ENCODE results near the gene DIP2C. TPM values are rescaled to one million over a fixed set of nuclear protein-coding genes. Genes with fewer than 3 reads are reported as not detected.

Gene DIP2C
- total RNA-seq, 1 experiment from 2014 or later = 8.1 TPM

DNA sequence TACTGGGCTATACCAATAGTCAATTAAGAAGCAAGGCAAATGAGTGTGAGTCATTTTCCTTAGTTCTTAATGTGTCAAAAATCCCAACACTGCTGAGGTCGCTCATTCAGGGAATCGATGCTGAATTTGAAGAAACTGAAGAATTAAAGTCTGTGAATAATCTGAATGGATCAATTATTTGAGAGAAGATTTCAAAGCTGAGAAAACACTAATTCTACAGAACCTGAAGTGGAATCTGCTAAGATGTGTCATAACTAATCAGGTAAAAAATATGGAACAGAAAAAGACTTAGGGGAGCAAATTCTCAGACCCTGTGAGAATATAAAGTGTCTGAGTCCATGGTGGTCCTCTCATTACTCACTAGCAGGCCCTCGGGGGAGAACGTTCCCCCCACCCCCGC, 125.6 kb downstream of the DIP2C start:
- in situ Hi-C loops (cut with HindIII; ENCODE audit: low pct_unique_long_range_greater_than_20kb, low sequenced_read_pairs) = no loop called here
- no peak for DNase-seq (ENCODE audit: low read depth, low spot score)

DNA sequence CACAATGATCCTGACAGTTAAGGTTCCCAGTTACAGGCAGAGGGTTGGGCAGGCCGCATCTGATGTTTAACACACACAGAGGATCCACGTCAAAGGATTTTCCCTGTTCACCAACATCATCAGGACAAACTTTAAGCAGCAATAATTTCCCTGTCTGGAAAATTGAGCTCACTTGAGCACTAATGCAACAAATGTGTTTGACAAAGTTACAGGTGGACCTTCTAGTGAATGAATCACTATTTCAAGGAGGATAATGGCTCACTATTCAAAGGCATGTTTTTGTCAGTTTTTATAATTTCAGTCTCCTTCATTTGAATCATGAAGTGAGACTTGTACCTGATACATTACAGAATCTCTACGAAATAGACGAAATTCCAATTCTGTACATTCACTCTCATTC, 127.3 kb downstream of the DIP2C start:
- no peak for DNase-seq (ENCODE audit: low read depth, low spot score)
- in situ Hi-C loops (cut with HindIII; ENCODE audit: low pct_unique_long_range_greater_than_20kb, low sequenced_read_pairs) = no loop called here

DNA sequence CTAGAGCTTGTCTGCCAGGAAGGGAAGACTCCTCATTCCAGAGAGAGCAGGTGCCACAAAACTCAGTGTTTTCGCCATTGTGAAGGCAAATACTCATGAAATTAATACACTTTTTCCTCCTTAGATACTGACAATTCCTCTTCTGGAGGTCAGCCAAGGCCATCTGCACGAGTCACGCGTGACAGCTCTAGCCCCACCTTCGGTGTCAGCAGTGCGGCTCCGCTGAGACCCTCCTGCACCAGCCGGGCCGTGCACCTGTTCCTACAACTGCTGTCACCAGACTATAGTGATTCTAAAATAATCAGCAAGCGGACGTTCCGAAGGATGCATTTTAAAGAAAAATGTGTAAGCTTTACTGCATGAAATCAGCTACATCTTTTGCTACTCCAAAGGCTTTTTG, 127.7 kb downstream of the DIP2C start:
- in situ Hi-C loops (cut with HindIII; ENCODE audit: low pct_unique_long_range_greater_than_20kb, low sequenced_read_pairs) = no loop called here
- no peak for DNase-seq (ENCODE audit: low read depth, low spot score)

DNA sequence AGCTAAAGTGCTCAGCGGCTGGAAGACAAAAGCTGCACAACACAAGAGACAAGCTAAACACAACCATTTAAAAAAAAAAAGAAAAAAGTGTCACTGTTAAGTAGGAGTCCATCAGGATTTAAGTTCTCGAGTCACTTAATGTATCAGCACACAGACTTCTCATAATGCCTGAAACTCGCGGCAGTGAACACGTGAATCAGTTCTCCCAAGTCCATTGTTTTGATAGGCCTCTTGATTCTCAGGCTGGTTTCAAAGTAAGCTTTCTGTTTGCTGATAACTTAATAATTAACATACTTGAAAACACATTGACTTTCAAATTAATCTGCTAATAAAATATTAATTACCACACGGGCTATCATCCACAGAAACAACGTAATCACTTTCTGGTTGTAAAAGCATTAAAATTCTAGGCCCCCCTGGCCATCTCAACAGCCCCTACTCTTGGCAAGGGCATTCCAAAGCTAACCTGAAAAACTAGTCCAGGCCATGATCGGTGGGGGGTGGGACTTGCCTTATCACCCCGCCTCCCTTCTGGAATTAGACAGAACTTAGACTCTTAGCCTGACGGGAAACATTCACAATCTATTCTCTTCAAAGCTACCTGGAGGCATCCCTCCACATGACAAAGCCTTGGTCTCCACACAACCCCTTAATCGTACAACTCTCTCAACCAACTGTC, 129.0 kb downstream of the DIP2C start:
- no peak for DNase-seq (ENCODE audit: low read depth, low spot score)
- in situ Hi-C loops (cut with HindIII; ENCODE audit: low pct_unique_long_range_greater_than_20kb, low sequenced_read_pairs) = no loop called here

DNA sequence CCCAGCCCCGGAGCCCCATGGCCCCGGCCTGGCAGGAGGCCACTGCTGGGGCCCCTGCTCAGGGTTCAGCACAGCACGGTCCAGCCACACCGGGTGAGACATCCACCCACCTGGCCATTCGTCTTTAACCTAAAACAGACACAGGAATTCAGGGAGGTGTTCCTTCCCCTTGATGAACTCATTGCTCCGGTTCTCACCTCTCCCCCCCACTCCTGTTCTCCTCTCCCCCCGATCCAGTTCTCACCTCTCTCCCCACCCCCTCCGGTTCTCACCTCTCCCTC, 129.8 kb downstream of the DIP2C start:
- in situ Hi-C loops (cut with HindIII; ENCODE audit: low pct_unique_long_range_greater_than_20kb, low sequenced_read_pairs) = no loop called here

DNA sequence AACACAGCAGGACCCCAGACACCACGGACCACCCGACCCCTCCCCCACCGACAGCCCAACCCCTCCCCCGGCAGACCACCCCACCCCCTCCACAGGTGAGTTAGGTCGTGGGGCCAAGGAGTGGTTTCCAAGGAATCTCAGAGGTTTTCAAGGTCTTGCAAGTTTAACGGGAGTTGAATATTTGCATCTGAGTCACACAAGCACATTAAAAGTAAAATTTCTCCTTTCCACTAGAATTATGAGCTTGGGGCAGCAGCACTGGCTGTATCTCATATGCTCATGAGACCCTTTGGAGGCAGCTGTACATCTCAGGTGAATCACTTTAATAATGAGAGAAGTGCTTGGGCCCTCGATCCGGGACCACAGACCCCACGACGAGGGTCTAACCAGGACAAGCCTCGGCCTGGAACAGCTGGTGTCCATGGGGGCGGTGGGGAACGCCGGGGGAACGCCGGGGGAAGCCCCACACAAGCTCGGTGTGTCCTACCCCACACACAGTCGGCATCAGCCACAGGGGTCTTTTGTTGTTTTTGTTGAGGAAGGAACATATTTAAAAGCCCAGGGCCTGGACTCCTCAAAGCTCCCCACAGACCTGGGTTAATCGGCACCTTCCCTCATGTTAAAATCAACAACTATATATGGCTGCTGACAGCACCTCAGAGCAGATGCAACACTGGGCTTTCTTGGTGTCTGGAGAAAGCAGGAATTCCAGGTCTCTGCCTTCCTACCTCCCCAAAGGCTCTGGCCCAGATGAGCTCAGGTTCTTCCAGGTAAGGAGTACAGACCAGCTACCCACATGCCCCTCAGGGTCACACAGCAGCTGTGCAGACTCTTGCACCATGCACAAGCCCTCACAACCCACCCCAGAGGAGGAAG, 130.3 kb downstream of the DIP2C start:
- in situ Hi-C loops (cut with HindIII; ENCODE audit: low pct_unique_long_range_greater_than_20kb, low sequenced_read_pairs) = no loop called here
- no peak for DNase-seq (ENCODE audit: low read depth, low spot score)

More for the DNA sequence above, 129.8 kb downstream of the DIP2C start:
- no peak for DNase-seq (ENCODE audit: low read depth, low spot score)

DNA sequence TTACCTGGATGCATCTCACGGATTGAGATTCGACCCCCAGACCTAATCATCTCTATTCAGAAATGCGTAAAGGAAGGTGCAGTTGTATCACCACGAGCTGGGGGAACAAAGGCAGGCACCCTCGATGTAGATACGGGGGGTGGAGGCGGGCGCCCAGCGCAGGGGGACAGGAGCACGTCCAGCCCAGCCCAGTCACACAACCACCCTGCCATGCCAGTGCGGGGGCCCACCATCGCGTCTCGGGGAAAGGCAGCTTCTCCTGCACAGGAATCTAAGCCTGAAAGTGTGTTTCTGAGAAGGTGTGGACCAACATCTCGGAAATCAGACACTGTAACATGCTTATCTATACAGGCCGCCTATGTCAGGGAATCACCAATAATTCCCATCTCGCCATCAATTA, 131.1 kb downstream of the DIP2C start:
- in situ Hi-C loops (cut with HindIII; ENCODE audit: low pct_unique_long_range_greater_than_20kb, low sequenced_read_pairs) = no loop called here
- no peak for DNase-seq (ENCODE audit: low read depth, low spot score)

DNA sequence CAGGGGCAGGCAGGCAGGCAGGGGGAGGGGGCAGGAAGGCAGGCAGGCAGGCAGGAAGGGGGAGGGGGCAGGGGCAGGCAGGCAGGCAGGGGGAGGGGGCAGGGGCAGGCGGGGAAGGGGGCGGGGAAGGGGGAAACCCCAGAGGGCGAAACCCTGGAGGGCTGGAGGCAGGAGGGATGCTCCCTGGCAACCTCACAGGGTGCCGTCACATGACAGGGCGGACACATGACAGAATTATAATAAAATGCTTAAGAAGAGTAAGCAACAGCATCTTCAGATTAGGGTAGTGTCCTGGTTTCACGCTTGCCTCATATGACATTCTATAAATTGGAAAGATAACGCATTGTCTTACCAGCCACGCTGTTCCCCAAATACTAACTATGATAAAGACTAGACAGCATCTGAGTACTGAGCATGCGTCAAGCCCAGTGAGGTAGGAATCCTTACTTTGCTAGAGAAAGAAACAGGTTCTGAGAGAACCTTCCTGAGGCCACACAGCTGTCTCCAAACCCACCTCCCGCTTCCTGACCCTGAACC, 131.6 kb downstream of the DIP2C start:
- in situ Hi-C loops (cut with HindIII; ENCODE audit: low pct_unique_long_range_greater_than_20kb, low sequenced_read_pairs) = no loop called here
- DNase-seq (ENCODE audit: low read depth, low spot score) = peak; percentile 19

DNA sequence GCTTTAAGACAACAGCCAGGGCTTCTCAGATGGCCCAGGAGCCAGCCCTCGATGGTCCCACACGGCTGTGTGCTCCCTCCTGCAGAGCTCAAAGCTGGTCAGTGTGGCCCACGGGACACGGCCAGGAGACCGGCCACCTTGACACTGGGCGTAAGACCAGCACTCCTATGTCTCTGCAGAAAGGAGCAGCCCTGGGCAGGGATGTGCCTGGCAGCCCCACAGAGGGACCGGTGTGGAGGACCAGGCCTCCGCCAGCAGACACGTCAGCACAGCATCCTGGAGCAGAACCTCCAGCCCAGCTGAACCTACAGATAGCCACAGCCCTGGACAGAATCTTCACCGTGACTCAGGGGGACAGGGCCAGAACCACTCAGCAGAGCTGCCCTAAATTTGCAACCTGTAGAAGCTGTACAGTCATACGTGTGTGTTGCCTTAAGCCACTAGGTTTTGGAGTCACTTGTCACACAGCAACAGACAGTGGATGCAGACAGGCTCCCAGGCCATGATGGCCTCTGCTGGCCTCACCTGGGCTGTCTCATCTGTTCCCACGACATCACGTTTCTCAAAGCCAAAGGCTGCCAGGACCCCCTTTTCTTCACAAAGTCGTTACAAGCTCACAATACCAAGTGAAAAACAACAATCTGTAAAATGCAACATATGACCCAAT, 132.4 kb downstream of the DIP2C start:
- in situ Hi-C loops (cut with HindIII; ENCODE audit: low pct_unique_long_range_greater_than_20kb, low sequenced_read_pairs) = no loop called here
- no peak for DNase-seq (ENCODE audit: low read depth, low spot score)

DNA sequence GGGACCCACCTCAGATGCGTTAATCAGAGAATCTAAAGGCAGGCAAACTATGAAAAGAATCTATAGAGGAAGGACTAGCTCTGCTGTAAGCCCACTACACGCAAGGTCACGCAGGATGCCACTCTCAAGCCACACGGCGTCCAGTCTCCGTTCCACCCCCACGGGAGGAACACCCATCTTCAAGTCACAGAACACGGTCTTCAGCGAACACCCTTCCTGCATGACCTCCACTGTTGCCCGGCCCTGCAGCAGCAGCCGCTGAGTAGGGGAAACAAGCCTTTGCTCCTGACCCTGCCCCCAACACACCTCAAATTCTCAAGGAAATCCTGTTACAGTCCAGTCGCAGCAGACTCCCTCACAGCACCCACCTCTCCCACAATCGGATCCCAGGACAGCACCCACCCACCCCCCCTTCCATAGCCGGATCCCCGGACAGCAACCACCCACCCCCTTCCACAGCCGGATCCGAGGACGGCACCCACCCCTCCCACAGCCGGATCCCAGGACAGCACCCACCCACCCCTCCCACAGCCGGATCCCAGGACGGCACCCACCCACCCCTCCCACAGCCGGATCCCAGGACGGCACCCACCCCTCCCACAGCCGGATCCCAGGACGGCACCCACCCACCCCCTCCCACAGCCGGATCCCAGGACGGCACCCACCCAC, 133.7 kb downstream of the DIP2C start:
- in situ Hi-C loops (cut with HindIII; ENCODE audit: low pct_unique_long_range_greater_than_20kb, low sequenced_read_pairs) = no loop called here
- DNase-seq (ENCODE audit: low read depth, low spot score) = no peak

DNA sequence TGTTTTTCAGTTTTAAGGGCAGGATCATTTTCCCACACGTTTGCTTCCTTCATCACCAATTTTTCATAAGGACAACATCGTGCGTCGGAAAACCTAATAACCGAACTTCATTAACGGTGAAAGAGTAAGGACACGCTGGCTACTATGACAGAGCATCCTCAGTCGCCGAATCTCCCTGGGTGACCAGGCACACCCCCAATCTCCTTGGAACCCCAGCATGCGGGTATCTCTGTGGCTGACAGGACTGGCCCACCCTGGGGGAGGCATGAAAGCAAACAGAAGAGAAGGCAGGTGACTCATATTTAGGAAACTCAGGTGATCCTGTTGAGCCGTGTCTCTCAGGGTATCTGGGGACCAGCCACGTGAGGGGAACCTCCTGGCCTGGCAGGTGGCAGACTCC, 134.2 kb downstream of the DIP2C start:
- DNase-seq (ENCODE audit: low read depth, low spot score) = no peak
- in situ Hi-C loops (cut with HindIII; ENCODE audit: low pct_unique_long_range_greater_than_20kb, low sequenced_read_pairs) = no loop called here

DNA sequence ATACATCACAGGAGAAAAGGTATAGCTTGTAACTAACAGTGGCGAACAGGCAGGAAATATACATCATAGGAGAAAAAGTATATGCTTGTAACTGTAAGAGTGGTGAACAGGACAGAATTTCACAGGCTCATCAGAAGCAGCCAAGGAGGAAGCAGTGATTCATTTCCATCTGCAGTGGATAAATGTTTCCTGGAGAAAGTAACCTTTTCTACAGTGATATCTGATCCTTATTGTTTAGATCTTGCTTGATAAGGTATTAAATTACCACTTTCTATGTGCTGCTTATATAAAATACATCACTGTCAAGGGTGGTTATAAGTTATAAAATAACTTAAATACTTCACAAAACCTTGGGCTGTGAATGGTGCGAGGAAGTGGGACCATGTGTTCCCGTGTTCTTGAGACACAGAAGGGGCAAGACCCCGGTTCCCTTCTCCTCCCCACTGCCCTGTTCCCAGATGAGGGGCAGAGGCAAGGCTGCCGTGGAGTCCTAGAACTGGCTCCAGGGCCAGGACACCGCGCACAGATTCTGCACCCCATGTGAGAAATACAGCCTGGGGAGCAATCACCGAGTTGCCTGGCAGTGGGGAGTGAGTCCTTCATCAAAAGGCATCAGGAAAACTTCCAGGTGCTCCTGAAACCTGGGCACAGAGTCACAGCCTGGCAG, 135.2 kb downstream of the DIP2C start:
- in situ Hi-C loops (cut with HindIII; ENCODE audit: low pct_unique_long_range_greater_than_20kb, low sequenced_read_pairs) = no loop called here
- no peak for DNase-seq (ENCODE audit: low read depth, low spot score)

DNA sequence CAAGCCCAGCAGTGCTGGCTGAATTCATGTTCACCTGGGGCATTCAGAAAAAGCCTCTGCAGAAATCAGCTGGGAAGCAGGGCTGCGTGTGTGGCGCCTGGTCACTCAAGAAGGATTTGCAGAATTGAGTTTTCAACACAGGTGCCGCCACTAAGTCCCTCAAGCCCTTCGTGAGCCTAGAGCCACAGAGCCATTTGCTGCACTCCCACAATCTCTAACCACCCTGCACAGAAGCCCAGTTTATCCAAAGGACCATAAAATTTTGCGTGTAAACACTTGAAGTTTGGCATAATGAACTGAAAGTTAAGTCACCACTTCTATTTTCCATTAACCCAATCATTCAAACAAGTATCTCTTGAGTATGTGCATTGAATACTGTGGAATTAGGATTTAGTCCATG, 136.2 kb downstream of the DIP2C start:
- in situ Hi-C loops (cut with HindIII; ENCODE audit: low pct_unique_long_range_greater_than_20kb, low sequenced_read_pairs) = no loop called here
- DNase-seq (ENCODE audit: low read depth, low spot score) = no peak

DNA sequence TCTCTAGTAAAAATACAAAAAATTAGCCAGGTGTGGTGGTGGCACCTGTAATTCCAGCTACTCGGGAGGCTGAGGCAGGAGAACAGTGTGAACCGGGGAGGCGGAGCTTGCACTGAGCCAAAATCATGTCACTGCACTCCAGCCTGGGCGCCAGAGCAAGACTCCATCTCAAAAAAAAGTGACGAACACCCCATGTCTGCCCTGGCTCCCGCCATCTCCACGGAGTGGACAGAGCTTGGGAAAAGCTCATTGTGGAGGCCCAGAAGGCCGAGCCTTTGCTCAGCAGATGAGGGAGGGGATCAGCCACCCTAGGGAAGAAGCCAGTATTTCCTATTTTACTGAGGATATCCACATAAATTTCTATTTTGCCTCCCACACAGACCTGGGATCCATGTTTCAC, 136.8 kb downstream of the DIP2C start:
- DNase-seq (ENCODE audit: low read depth, low spot score) = no peak
- in situ Hi-C loops (cut with HindIII; ENCODE audit: low pct_unique_long_range_greater_than_20kb, low sequenced_read_pairs) = no loop called here

DNA sequence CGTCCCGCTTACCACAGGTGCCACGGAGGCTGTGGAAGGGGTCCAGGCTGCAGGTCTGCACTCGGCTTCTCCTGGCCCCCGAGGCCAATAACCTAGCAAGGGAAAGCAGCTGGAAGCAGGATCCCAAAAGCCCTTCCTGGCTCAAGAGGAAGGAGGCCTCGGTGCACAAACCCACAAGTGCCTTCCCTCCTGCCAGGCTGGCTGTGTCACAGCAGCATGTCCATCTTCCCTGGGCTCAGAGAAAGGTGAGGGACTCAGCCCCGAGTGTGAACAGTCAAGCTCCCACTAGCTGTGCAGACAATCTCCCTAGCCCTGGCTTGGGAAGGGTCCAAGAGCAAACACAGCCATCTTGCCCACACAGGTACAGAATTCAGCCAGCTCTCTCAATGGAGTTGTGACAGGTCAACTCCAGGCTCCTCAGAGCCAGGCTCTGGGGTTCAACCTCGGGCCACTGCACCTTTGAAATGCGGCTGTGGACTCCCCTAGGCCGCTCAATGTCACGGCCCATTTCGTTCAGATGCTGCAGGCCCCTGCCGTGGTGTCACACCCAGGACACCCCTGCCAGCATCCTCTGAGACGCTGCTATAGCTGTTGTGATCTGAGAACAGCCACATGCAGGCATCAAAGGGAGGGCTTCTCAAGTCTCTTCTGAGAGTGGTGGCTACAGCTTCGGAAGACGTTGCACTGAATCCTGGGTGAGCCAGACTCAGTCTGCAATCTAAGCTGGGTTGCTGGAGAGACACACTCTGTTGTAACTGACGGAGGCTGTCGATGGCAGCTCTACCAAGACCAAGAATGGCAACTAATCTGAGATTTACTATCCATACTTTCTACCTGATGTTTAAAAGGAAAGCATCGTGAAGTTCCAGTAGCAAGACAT, 137.9 kb downstream of the DIP2C start:
- no peak for DNase-seq (ENCODE audit: low read depth, low spot score)
- in situ Hi-C loops (cut with HindIII; ENCODE audit: low pct_unique_long_range_greater_than_20kb, low sequenced_read_pairs) = no loop called here

DNA sequence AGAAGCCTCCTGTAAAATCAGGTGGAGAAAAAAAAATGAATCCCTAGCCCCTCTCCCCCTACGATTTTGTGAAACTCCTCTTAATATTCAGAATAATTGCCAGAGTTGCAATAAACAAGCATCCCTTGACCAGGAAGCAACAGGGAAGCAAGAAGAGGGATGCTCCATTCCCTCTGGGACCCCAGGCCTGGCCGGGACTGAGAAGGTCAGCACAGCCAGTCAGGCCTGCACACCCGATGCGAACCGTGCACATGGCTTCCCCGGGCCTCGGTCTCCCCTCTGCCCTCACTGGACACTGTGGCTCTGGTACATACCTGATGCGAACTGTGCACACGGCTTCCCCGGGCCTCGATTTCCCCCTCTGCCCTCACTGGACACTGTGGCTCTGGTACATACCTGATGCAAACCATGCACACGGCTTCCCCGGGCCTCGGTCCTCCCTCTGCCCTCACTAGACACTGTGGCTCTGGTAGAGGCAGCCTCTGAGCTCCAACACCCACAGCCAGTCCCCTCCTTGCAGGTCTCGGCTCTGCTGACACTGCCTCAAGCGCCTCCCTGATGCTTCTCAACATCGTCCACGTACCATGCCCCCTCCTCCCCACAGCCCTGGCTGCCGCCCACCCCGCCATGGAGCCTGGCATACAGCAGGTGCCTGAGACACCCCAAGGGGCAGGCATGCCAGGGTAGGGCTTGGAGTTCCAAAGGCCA, 138.6 kb downstream of the DIP2C start:
- no peak for DNase-seq (ENCODE audit: low read depth, low spot score)
- in situ Hi-C loops (cut with HindIII; ENCODE audit: low pct_unique_long_range_greater_than_20kb, low sequenced_read_pairs) = no loop called here

All from SK-MEL-5 (cell line).